Neural cell (in vitro differentiated cells): ENCODE measurements around the gene ZNF682. TPM values are rescaled to one million over a fixed set of nuclear protein-coding genes. Genes with fewer than 3 reads are reported as not detected.

Experiments
- H2AFZ ChIP-seq: fragments of 200-600, 300-800 bp; sonication (generic), shearing (Covaris generic); 2 replicates; pipeline ENCODE4 v1.6.0; 2014; ENCODE audit warnings: low read depth, mild to moderate bottlenecking, antibody characterized with exemption, low read length, moderate library complexity
- H3F3A ChIP-seq: fragments of 200-600 bp; shearing (Covaris generic); 2 replicates; pipeline ENCODE4 v1.6.1; 2016; ENCODE audit warnings: mild to moderate bottlenecking, moderate library complexity, mixed read lengths, antibody characterized with exemption, low read length; ENCODE audit not compliant: insufficient read depth, poor library complexity, severe bottlenecking
- H3K27ac ChIP-seq: fragments of 200-600, 300-800 bp; sonication (generic), shearing (Covaris generic); 2 replicates; pipeline ENCODE4 v1.5.1; 2014; ENCODE audit warnings: mild to moderate bottlenecking, low read length, moderate library complexity
- H3K27me3 ChIP-seq: fragments of 300-800, 200-600 bp; sonication (generic), shearing (Covaris generic); 2 replicates; pipeline ENCODE4 v1.6.0; 2014; ENCODE audit warnings: mild to moderate bottlenecking, low read depth, low read length, moderate library complexity; ENCODE audit not compliant: insufficient read depth
- H3K36me3 ChIP-seq: fragments of 300-800, 200-600 bp; sonication (generic), shearing (Covaris generic); 2 replicates; pipeline ENCODE4 v1.5.1; 2014; ENCODE audit warnings: mild to moderate bottlenecking, antibody characterized with exemption, low read length, moderate library complexity; ENCODE audit not compliant: insufficient read depth
- H3K4me2 ChIP-seq: fragments of 300-800, 200-600 bp; sonication (generic), shearing (Covaris generic); 2 replicates; pipeline ENCODE4 v1.6.0; 2014; ENCODE audit warnings: mild to moderate bottlenecking, low read length
- H3K4me3 ChIP-seq: fragments of 300-800, 200-600 bp; sonication (generic), shearing (Covaris generic); 2 replicates; pipeline ENCODE4 v1.5.1; 2014; ENCODE audit warnings: mild to moderate bottlenecking, low read length, moderate library complexity
- H3K79me2 ChIP-seq: fragments of 200-600 bp; shearing (Covaris generic); replicated peaks from 2 replicates; pipeline ENCODE4 v1.6.0; 2014; ENCODE audit warnings: mild to moderate bottlenecking, low read length, moderate library complexity; ENCODE audit not compliant: insufficient read depth
- H3K9ac ChIP-seq: fragments of 300-800, 200-600 bp; sonication (generic), shearing (Covaris generic); 2 replicates; pipeline ENCODE4 v1.6.1; 2016; ENCODE audit warnings: mild to moderate bottlenecking, low read length, mixed read lengths
- H3K9me2 ChIP-seq: fragments of 200-600 bp; shearing (Covaris generic); 2 replicates; pipeline ENCODE4 v1.6.1; 2016; ENCODE audit warnings: mild to moderate bottlenecking, low read length, mixed read lengths; ENCODE audit not compliant: insufficient read depth
- H3K9me3 ChIP-seq: fragments of 200-600, 300-800 bp; sonication (generic), shearing (Covaris generic); 2 replicates; pipeline ENCODE4 v1.6.1; 2016; ENCODE audit warnings: mild to moderate bottlenecking, mixed run types, low read length, moderate library complexity, mixed read lengths
- H4K20me1 ChIP-seq: fragments of 200-600 bp; shearing (Covaris generic); 2 replicates; pipeline ENCODE4 v1.6.1; 2016; ENCODE audit warnings: mild to moderate bottlenecking, mixed run types; ENCODE audit not compliant: insufficient read depth
- CTCF ChIP-seq: fragments of 450-650 bp; IDR thresholded peaks from 2 replicates; pipeline ENCODE4 v1.5.1; 2014; ENCODE audit warnings: antibody characterized with exemption, mild to moderate bottlenecking, moderate library complexity; ENCODE audit not compliant: poor library complexity, severe bottlenecking
- EP300 ChIP-seq: fragments of 450-650 bp; conservative IDR thresholded peaks from 2 replicates; pipeline ENCODE4 v1.6.1; 2014; ENCODE audit warnings: antibody characterized with exemption, mild to moderate bottlenecking, moderate library complexity; ENCODE audit not compliant: poor library complexity, severe bottlenecking
- EZH2 ChIP-seq: fragments of 200-600, 300-800 bp; shearing (Covaris generic), sonication (generic); IDR thresholded peaks from 2 replicates; pipeline ENCODE4 v1.6.1; 2014; ENCODE audit warnings: antibody characterized with exemption, low read length, borderline replicate concordance, mild to moderate bottlenecking; ENCODE audit not compliant: insufficient read depth, poor library complexity, severe bottlenecking
- MXI1 ChIP-seq: fragments of 450-650 bp; conservative IDR thresholded peaks from 2 replicates; pipeline ENCODE4 v1.6.1; 2014; ENCODE audit warnings: antibody characterized with exemption, mild to moderate bottlenecking; ENCODE audit not compliant: poor library complexity, severe bottlenecking
- POLR2AphosphoS5 ChIP-seq: IDR thresholded peaks from 2 replicates; pipeline ENCODE4 v1.6.1; 2012
- RAD21 ChIP-seq: fragments of 450-650 bp; conservative IDR thresholded peaks from 2 replicates; pipeline ENCODE4 v1.6.1; 2014; ENCODE audit warnings: antibody characterized with exemption, mild to moderate bottlenecking, moderate library complexity
- REST ChIP-seq: IDR thresholded peaks from 2 replicates; pipeline ENCODE4 v1.6.1; 2012; ENCODE audit warnings: borderline replicate concordance
- SMC3 ChIP-seq: fragments of 450-650 bp; conservative IDR thresholded peaks from 2 replicates; pipeline ENCODE4 v1.6.1; 2014; ENCODE audit warnings: antibody characterized with exemption, mild to moderate bottlenecking, moderate library complexity; ENCODE audit not compliant: poor library complexity
- TAF1 ChIP-seq: IDR thresholded peaks from 2 replicates; pipeline ENCODE4 v1.6.1; 2012; ENCODE audit warnings: low read depth
- polyA plus RNA-seq: library from polyadenylated mRNA; depleted of rRNA; stranded (reverse); fragments of >200 nt; gene quantifications from 2 replicates; pipeline ENCODE4 v1.2.3, GENCODE V29; 2014

The ZNF682 gene
- polyA plus RNA-seq, 1 donor from 2014 or later = 57.1 TPM

- no peak overlapping the region for H3K4me2 ChIP-seq
- H3K4me3 ChIP-seq = no peak overlapping the region
- no peaks in the 10 kb centered on the region for H3F3A ChIP-seq
- no peaks in the 10 kb centered on the region for H4K20me1 ChIP-seq
- TF ChIP-seq CTCF (no peak), REST (no peak), TAF1 (no peak), SMC3 (no peak), RAD21 (no peak), EZH2 (no peak), POLR2AphosphoS5 (no peak), EP300 (no peak), MXI1 (no peak)
- no peaks in the 10 kb centered on the region for H3K9me2 ChIP-seq
- H3K27ac ChIP-seq = no peak overlapping the region
- no peaks in the 10 kb centered on the region for H3K27me3 ChIP-seq
- peaks cover 13% of the 10 kb centered on the region for H3K79me2 ChIP-seq
- H3K9me3 ChIP-seq = no peaks in the 10 kb centered on the region
- peaks cover 25% of the 10 kb centered on the region for H3K36me3 ChIP-seq
- H2AFZ ChIP-seq = no peak overlapping the region
- no peak overlapping the region for H3K9ac ChIP-seq
Observed at GRCh38 chr19:20028611-20029010, 10.7 kb downstream of the ZNF682 start.

GRCh38 chr19:20005741-20006140 is 33.6 kb downstream of the ZNF682 start:
- Histone ChIP-seq H4K20me1 (no peaks in the 10 kb centered on the region), H3K27ac (no peak overlapping the region), H3K9me2 (no peaks in the 10 kb centered on the region), H3K36me3 (peaks cover 30% of the 10 kb centered on the region), H3K9me3 (peaks cover 25% of the 10 kb centered on the region), H3K4me2 (no peak overlapping the region), H3K79me2 (no peaks in the 10 kb centered on the region), H2AFZ (no peak overlapping the region), H3K27me3 (no peaks in the 10 kb centered on the region), H3K9ac (no peak overlapping the region), H3F3A (no peaks in the 10 kb centered on the region), H3K4me3 (no peak overlapping the region)
- no peak for TF ChIP-seq CTCF
- no peak for TF ChIP-seq MXI1
